ENCODE results near the gene OR5D16.

DNA sequence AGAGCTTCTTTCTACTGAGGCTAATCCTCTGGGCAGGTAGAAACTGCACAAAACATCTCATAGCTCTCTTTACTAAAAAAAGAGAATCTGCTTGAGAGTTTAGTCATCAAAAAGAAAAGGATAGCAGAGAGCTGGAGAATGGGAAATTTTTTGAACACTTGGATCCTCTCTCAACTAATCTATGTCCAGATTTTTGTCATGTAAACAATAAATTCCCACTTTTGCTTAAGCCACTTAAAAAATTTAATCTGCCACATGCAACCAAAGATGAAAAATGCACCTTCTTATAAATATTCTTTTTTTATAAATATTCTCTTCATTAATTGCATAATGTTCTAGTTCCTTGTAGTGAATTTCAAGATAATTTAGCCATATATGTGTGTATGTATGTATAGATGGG lies 10.5 kb downstream of the OR5D16 start:
- TF ChIP-seq POU2F2 (IDR thresholded peaks at IDR 0.05; ENCODE audit: low read depth, low read length) (no peak), POLR2A (IDR thresholded peaks at IDR 0.05; ENCODE audit: low read depth, low read length) (no peak), POLR2AphosphoS5 (IDR thresholded peaks at IDR 0.05; ENCODE audit: low read depth, low read length) (no peak), TAF1 (IDR thresholded peaks at IDR 0.05; ENCODE audit: low read depth, low read length) (no peak)

Measured in GM12891 (cell line).